Caco-2 (cell line): ENCODE results near the gene CYTH4. TPM values are rescaled to one million over a fixed set of nuclear protein-coding genes. Genes with fewer than 3 reads are reported as not detected.
A peak's percentile ranks its signal among the peaks of the same experiment; 100 is the strongest.

Experiments used
- BruUV-seq: library from RNA; stranded (reverse); fragments of 400-500 nt; replicated peaks from 2 replicates; lab custom pipeline; 2021; lab: Mats Ljungman, UMichigan
- CTCF ChIA-PET: fragments of 300-600 bp; sonication (Branson Sonifier 250); formaldehyde crosslinking; loops from one replicate; lab custom pipeline; 2022; ENCODE audit warnings: antibody characterized with exemption; lab: Charles Lee
- POLR2A ChIA-PET: fragments of 300-600 bp; sonication (Branson Sonifier 250); formaldehyde crosslinking; loops from one replicate; lab custom pipeline; 2022; ENCODE audit warnings: antibody characterized with exemption; lab: Charles Lee
- DNase-seq, 2 experiments: peaks; one replicate each; pipeline versions ENCODE4 v3.0.0 to v3.0.0-alpha.2; 2020 to 2022
- H3K27me3 ChIP-seq: replicated peaks from 2 replicates; pipeline ENCODE4 v1.6.0; 2011; ENCODE audit warnings: low read length; ENCODE audit not compliant: control insufficient read depth, insufficient read depth
- H3K36me3 ChIP-seq: 2 replicates; pipeline ENCODE4 v1.5.1; 2011; ENCODE audit warnings: low read length; ENCODE audit not compliant: control insufficient read depth, insufficient read depth
- H3K4me1 ChIP-seq: fragments of 250-450 bp; sonication (Bioruptor Pico); 2 replicates; pipeline ENCODE4 v1.5.1; 2020; ENCODE audit warnings: mild to moderate bottlenecking
- H3K4me3 ChIP-seq: 2 replicates; pipeline ENCODE4 v1.5.1; 2011; ENCODE audit warnings: low read depth, mild to moderate bottlenecking, control low read depth, low read length
- H3K9me3 ChIP-seq: fragments of 250-450 bp; sonication (Bioruptor Pico); 2 replicates; pipeline ENCODE4 v1.5.1; 2020; ENCODE audit warnings: mild to moderate bottlenecking, moderate library complexity
- H3K27ac Mint-ChIP-seq: one replicate; pipeline ENCODE4 v1.8.0; 2022; ENCODE audit warnings: mixed read lengths; ENCODE audit not compliant: unreplicated experiment
- H3K27me3 Mint-ChIP-seq: one replicate; pipeline ENCODE4 v1.8.0; 2022; ENCODE audit warnings: mixed read lengths; ENCODE audit not compliant: insufficient read depth, unreplicated experiment
- H3K36me3 Mint-ChIP-seq: one replicate; pipeline ENCODE4 v1.8.0; 2022; ENCODE audit warnings: mild to moderate bottlenecking, mixed read lengths; ENCODE audit not compliant: insufficient read depth, unreplicated experiment
- H3K4me1 Mint-ChIP-seq: one replicate; pipeline ENCODE4 v1.8.0; 2022; ENCODE audit warnings: low read depth, mixed read lengths; ENCODE audit not compliant: unreplicated experiment
- H3K4me3 Mint-ChIP-seq: one replicate; pipeline ENCODE4 v1.8.0; 2022; ENCODE audit warnings: mild to moderate bottlenecking, moderate library complexity, mixed read lengths; ENCODE audit not compliant: unreplicated experiment
- H3K9me3 Mint-ChIP-seq: one replicate; pipeline ENCODE4 v1.8.0; 2022; ENCODE audit warnings: mixed read lengths; ENCODE audit not compliant: unreplicated experiment
- CTCF ChIP-seq, 2 experiments: fragments of 200-600 bp in 1 of 2; IDR thresholded peaks; 1 replicate in 1 of 2; 2 replicates in 1 of 2; pipeline versions ENCODE4 v1.5.1 to v1.8.0; 2011 to 2022; ENCODE audit warnings: antibody characterized with exemption in 1 of 2, control low read depth in 1 of 2, inconsistent platforms in 1 of 2, low read depth in 1 of 2, low read length in 1 of 2, mild to moderate bottlenecking in 1 of 2, moderate library complexity in 1 of 2; ENCODE audit not compliant: insufficient read depth in 1 of 2, severe bottlenecking in 1 of 2, unreplicated experiment in 1 of 2
- intact Hi-C: fragments of 100-400 bp; cut with micrococcal nuclease; formaldehyde crosslinking; loops from one replicate; pipeline ENCODE4 v1.10.0; 2022; ENCODE audit not compliant: unreplicated experiment
- total RNA-seq: library from RNA; stranded (reverse); gene quantifications from 2 replicates; pipeline ENCODE4 v1.2.3, GENCODE V29; 2022

Gene CYTH4
- total RNA-seq, 1 experiment from 2014 or later: not detected

- H3K36me3 ChIP-seq: no peaks in the 10 kb centered on the region
- DNase-seq: peak in 1 of 2 experiments; percentile 15
- H3K36me3 Mint-ChIP-seq: no peaks in the 10 kb centered on the region
- no peak overlapping the region for H3K4me3 Mint-ChIP-seq
- no peaks in the 10 kb centered on the region; the same call in 1 of the 2 replicates for H3K27me3 ChIP-seq
- H3K4me3 ChIP-seq: no peak overlapping the region
- H3K9me3 Mint-ChIP-seq: no peaks in the 10 kb centered on the region
- no peak for TF ChIP-seq CTCF (IDR thresholded peaks at IDR 0.05; ENCODE audit: insufficient read depth in 1 of 2, low read depth in 1 of 2, low read length in 1 of 2, severe bottlenecking in 1 of 2, unreplicated experiment in 1 of 2)
- H3K4me1 ChIP-seq: no peaks in the 10 kb centered on the region
- peaks cover 8% of the 10 kb centered on the region for H3K27me3 Mint-ChIP-seq
- ChIA-PET POLR2A (no interaction called here), CTCF (interaction anchor here (1.4 kb wide), 1 partner anchor 38 kb away, joined by 3 read pairs; no protein-coding TSS in a partner anchor)
- H3K4me1 Mint-ChIP-seq: no peaks in the 10 kb centered on the region
- no peaks in the 10 kb centered on the region for H3K9me3 ChIP-seq
- no TSS peak for BruUV-seq
- no peak overlapping the region for H3K27ac Mint-ChIP-seq
- intact Hi-C loops: no loop called here
Measured at GRCh38 chr22:37237371-37238268, 44.7 kb upstream of the CYTH4 start.

DNA sequence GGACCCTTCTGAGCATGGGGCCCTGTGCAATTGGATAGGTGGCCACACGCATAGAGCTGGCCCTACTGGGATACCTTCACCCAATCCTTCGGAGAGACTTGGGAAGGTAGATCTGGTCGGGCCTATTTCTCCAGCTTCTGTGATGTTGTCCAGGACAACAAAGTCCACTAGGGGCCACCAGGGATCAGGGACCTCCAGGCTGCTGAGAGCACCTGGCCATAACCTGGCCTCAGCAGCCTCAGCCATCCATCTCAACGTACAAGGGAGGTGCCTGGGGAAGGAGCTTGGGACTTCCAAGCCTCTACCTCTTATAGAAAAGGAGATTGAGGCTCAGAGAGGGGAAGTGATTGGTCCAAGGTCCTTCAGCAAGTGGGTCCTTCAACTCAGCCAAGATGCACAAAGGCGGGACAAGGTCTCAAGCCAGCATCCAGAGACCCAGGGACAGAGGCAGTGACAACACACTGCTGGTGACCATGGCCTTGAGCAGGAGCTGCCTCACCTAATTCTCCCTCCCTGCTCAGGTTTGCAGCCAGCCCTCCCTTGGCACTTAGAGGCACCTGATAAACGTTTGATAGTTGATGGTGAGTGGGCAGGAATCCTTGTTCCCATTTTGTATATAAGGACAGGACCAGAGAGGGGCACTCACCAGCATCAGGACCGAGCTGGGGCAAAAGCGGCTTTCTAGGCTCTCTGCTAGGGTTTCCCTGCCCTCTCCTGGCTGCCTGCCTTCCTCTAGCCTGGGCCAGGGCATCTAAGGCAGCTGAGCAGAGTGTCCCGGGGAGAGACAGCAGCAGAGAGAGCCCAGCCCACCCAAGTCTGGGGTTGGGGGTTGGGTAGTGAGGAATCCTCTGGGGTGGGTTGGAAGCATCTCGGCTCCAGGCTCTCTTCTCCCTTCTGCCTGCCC is 42.7 kb upstream of the CYTH4 start:
- no peaks in the 10 kb centered on the region for H3K4me1 Mint-ChIP-seq
- Histone ChIP-seq H3K4me3 (no peak overlapping the region), H3K4me1 (no peaks in the 10 kb centered on the region), H3K27me3 (no peaks in the 10 kb centered on the region; the same call in 1 of the 2 replicates), H3K36me3 (no peaks in the 10 kb centered on the region), H3K9me3 (no peaks in the 10 kb centered on the region)
- POLR2A ChIA-PET: no interaction called here
- H3K4me3 Mint-ChIP-seq: no peak overlapping the region
- CTCF ChIA-PET: no interaction called here
- TF ChIP-seq CTCF (IDR thresholded peaks at IDR 0.05; ENCODE audit: insufficient read depth in 1 of 2, low read depth in 1 of 2, low read length in 1 of 2, severe bottlenecking in 1 of 2, unreplicated experiment in 1 of 2): no peak
- peaks cover 6% of the 10 kb centered on the region for H3K27me3 Mint-ChIP-seq
- peak in 1 of 2 experiments; percentile 27 for DNase-seq
- intact Hi-C loops: no loop called here
- H3K27ac Mint-ChIP-seq: no peak overlapping the region
- H3K9me3 Mint-ChIP-seq: no peaks in the 10 kb centered on the region
- no peaks in the 10 kb centered on the region for H3K36me3 Mint-ChIP-seq
- BruUV-seq: no TSS peak
